Measurements from ENCODE around the gene CATSPERB.

DNA sequence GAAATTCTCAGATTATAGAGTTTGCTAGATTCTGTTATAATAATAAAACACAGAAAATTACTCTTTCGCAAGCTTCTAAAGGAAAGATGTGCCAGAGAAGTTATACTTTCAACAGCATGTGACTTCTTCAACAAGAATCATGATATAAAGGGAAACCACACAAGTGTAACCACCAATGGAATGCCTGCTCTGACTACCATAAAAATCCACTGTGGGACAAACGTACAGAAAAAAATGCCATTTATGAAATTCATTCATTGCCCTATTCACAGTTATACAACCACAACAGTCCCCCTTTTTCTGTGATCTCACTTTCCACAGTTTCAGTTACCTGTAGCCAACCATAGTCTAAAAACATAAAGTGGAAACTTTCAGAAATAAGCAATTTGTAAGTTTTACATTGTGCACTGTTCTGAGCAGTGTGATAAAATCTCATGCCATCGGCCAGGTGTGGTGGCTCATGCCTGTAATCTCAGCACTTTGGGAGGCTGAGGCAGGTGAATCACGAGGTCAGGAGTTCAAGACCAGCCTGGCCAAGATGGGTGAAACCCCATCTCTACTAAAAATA is 3.2 kb downstream of the CATSPERB start:
- TF ChIP-seq, protein P1, sequence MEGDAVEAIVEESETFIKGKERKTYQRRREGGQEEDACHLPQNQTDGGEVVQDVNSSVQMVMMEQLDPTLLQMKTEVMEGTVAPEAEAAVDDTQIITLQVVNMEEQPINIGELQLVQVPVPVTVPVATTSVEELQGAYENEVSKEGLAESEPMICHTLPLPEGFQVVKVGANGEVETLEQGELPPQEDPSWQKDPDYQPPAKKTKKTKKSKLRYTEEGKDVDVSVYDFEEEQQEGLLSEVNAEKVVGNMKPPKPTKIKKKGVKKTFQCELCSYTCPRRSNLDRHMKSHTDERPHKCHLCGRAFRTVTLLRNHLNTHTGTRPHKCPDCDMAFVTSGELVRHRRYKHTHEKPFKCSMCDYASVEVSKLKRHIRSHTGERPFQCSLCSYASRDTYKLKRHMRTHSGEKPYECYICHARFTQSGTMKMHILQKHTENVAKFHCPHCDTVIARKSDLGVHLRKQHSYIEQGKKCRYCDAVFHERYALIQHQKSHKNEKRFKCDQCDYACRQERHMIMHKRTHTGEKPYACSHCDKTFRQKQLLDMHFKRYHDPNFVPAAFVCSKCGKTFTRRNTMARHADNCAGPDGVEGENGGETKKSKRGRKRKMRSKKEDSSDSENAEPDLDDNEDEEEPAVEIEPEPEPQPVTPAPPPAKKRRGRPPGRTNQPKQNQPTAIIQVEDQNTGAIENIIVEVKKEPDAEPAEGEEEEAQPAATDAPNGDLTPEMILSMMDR (IDR thresholded peaks at IDR 0.05) = no peak
- TF ChIP-seq POLR2AphosphoS5 (IDR thresholded peaks at IDR 0.05) = no peak
